Dedifferentiated amniotic fluid mesenchymal stem cell (primary cell): ENCODE data around the gene CCDC182.

Experiments
- DNase-seq: peaks from one replicate; pipeline ENCODE4 v3.0.0-alpha.2; 2016; ENCODE audit errors: extremely low spot score

Gene CCDC182

GRCh38 chr17:57727630-57728175, 17.4 kb downstream of the CCDC182 start:
- DNase-seq: no peak

DNA sequence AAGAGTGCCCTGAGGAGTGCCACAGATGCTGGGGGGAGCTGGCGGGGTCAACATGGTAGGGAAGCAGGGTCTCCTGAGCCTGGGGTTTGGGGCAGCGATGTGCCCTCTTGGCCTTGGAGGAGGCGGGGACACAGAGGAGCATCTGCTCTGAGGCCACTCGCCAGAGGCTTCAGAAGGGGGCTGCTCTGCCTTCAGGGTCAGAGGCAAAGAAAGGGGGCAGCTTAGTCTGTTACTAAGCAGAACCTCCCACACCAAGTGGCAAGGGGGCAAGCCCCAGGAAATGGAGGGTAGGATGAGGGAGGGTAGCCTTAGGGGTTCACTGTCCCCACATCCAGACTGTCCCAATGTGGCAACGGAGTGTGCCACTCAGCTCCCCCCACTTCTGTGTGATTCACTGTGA, 18.3 kb downstream of the CCDC182 start:
- DNase-seq: no peak

DNA sequence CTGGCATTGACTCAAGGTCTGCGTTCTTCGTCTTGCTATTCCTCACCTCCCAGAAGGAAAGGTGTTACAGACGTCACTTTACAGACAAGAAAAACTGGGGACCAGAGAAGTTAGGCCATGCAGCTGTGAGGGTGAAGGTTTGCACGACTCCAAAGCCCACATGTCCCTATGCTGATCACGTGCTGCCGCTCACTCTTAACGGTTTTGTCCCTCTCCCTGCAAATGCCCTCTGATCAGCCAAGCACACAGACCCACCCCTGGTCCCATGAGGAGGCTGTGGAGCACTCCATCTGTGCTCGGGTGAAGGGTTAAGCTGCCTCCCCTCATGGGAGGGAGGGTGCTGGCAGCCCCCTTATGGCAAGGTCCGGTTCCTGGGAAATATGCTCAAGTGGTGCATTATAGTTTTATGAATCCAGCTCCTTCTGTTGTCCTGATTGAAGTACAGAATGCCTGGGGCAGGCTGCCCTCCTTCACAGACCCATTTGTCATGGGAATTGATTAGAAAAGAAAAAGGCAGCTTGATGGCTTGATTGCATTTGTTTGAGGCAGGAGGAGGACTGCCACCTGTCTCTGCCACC, 18.8 kb downstream of the CCDC182 start:
- no peak for DNase-seq

DNA sequence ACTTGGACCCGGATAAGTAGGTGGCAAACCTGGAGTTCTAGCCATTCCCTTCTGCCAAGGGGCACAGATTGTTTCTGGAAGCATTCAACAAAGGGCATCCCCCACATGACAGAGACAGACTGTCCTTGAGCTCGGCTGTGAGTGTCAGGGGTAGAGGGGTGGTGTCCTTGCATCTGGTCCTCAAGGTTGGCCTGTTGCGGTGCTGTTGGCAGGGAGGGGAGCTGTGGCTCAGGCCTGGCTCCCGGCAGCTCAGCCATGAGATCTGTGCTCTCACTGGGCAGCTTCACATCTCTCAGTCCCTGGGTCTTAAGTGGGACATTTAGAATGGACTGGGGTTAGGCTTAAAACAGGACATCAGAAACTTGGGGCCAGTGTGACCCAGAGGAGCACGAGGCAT, 20.4 kb downstream of the CCDC182 start:
- DNase-seq: no peak

GRCh38 chr17:57724026-57724728, 20.9 kb downstream of the CCDC182 start:
- DNase-seq: no peak

- no peak for DNase-seq
These were observed 21.6 kb downstream of the CCDC182 start for GRCh38 chr17:57723427-57724025.

DNA sequence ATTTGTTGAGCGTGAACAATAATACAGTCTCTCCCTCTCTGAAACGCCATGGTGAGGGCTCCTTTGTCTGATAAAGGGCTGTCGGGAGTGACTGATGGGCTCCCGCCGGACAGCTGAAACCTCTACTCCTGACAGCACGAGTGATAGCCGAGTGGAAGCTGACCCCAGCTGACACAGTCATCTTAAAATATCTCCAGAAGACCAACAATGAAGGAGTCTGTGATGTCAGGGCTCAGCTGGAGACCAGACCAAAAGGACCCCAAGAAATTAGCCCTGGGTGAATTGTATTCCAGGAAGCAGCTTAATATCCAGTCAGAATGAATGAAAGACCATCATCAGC, 22.4 kb downstream of the CCDC182 start:
- no peak for DNase-seq

GRCh38 chr17:57721967-57722703, 23.0 kb downstream of the CCDC182 start:
- DNase-seq: no peak

DNA sequence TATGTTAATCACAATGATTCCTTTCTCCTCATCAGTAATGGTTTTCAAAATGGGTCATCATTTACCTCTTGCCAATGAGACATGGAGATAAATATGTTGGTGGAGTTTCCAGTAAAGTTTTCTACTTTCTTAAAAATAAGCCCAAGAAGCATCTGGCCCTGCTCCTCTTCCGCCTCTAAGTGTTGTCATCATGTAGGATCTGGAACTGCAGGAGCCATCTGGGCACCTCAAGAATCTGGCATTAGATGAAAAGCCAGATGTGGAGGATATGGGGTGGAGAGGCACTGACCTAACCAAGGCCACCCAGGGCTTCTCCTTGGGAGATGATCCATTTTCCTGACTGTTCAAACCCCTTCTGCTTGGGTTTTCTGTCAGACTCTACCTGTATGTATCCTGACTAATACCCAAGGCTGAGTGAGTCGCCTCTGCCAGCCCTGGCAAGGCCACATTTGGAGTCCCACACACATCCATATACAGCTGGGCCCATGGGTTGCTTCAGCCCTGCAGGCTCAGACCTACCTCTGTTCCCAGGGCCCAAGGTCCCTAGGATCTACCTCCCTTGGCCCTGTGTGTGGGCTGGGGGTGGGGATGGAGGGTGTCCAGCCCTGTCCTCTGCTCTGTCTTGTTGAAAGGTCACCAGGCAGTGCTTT, 24.6 kb downstream of the CCDC182 start:
- no peak for DNase-seq

- DNase-seq: no peak
These were observed 26.2 kb downstream of the CCDC182 start for GRCh38 chr17:57718878-57719277.

GRCh38 chr17:57715981-57716380, 29.1 kb downstream of the CCDC182 start:
- no peak for DNase-seq

GRCh38 chr17:57714665-57715180, 30.4 kb downstream of the CCDC182 start:
- DNase-seq: no peak

GRCh38 chr17:57713140-57713539, 32.0 kb downstream of the CCDC182 start:
- no peak for DNase-seq

GRCh38 chr17:57708410-57708809, 36.7 kb downstream of the CCDC182 start:
- DNase-seq: no peak

DNA sequence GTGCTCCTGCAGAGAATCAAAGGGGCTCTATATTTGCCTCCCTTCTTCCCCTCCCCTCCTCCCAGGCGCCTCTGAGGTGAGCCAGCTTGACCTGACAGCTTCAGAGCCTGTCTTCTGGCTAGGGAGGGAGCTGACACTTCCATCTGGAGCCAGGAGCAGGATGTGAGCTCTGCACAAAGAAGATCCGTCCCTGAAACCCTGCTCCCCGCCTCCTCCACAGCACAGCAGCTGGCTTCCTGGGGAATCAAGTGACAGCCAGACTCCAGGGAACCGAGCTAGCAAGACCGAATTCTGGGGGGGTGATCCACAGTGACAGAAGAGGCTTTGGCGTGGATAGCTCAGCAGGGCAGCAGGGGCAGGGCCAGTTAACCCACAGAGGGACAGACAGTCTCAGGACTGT, 37.2 kb downstream of the CCDC182 start:
- no peak for DNase-seq

DNA sequence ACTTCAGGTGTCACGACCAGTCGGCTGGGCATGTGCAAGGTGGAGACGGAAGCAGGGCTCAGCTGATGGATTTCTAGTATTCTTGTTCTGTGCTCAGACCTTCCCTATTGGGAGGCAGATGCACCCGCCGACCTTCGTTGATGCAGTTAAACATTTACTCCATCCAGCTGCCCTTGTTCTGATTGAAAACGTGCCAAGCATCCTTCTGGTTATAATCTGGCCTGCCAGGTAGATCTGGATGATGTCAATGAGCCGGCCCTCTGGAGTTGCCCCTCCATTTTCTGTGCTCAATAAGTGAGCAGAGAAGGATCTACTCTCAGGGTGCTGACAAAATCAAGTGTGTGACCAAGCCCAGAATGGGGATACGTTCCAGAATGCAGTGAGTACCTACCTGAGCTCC, 38.3 kb downstream of the CCDC182 start:
- no peak for DNase-seq

DNA sequence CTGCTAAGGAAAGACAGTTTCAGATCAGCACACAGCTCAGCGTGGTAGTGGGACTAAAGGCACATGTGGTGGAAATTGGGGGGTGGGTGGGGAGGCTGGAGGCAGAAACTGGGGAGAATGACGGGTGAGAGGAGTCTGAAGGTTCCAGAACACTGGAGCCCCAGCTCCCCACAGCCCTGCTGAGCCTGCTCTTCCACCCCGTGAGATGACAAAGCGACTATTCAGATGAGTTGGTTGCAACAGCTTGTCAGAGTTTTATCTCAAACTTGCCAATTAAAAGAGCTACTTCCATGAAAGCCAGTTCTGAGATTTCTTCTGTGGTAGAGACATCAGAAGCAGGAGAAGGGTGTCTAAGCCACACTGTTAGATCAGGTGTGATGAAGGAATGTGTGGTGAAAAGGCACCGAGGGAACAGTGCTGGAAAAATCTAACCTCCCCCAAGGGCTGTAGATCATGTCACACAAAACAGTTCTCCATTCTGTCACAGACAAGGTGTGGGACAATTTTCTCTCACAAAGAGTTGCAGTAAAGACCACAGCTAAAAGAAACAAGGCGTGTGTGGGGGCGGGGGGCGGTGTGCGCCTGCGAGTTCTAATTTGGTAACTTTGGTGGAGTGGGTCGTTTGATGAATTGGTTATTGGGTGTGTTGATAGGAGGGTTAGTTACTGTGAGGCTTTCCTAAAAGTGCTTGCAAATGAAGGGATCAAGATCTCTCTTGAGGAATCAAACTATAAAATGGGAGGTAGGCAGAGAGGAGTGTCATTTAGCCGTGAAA, 39.0 kb downstream of the CCDC182 start:
- no peak for DNase-seq

- DNase-seq: no peak
These were observed 40.7 kb downstream of the CCDC182 start for GRCh38 chr17:57704448-57704847.

- no peak for DNase-seq
These were observed 41.8 kb downstream of the CCDC182 start for GRCh38 chr17:57703273-57703672.

- DNase-seq: no peak
These were observed 44.0 kb downstream of the CCDC182 start for GRCh38 chr17:57701124-57701523.

DNA sequence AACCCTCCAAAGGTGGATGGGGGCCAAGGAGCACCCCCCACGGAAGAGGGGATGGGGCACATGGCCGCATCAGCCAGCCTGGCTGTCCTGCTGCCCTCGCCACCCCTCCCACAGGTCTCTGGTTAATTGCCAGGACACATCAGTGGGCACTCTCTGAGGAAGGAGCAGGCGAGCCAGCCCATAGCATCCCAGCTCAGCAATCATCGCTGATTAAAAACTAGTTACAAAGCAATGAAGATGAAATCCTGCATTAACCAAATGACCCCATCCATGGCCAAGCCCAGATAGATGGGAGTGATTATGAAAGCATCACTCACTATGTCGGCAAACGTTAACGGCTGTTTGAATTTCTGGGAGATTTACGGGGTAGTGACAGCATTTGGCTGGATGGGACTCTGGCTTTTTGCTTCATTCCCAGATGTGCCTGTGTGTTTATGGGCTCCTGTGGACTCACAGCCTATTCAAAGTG, 45.3 kb downstream of the CCDC182 start:
- DNase-seq: no peak
